Loucy (cell line): Measurements from ENCODE around the gene CDK8.

ENCODE experiments used
- CTCF ChIP-seq: fragments of 200-600 bp; sonication (generic); conservative IDR thresholded peaks from 2 replicates; pipeline ENCODE4 v1.5.1; 2014; ENCODE audit warnings: mild to moderate bottlenecking, antibody characterized with exemption, low read length
- EZH2phosphoT487 ChIP-seq: fragments of 200-600 bp; IDR thresholded peaks from 2 replicates; pipeline ENCODE4 v1.6.1; 2018; ENCODE audit warnings: antibody characterized with exemption, mild to moderate bottlenecking, moderate library complexity, borderline replicate concordance

- TF ChIP-seq CTCF (no peak), EZH2phosphoT487 (no peak)
These were observed 25.8 kb upstream of the CDK8 start for GRCh38 chr13:26228096-26228495.
